ENCODE measurements around the gene TBC1D24. TPM values are rescaled to one million over a fixed set of nuclear protein-coding genes. Genes with fewer than 3 reads are reported as not detected.
A peak's percentile ranks its signal among the peaks of the same experiment; 100 is the strongest.

TBC1D24 gene
- total and polyA plus RNA-seq, 2 experiments from 2014 or later, result 5.4 to 21.0 TPM

- TF ChIP-seq, protein P1, sequence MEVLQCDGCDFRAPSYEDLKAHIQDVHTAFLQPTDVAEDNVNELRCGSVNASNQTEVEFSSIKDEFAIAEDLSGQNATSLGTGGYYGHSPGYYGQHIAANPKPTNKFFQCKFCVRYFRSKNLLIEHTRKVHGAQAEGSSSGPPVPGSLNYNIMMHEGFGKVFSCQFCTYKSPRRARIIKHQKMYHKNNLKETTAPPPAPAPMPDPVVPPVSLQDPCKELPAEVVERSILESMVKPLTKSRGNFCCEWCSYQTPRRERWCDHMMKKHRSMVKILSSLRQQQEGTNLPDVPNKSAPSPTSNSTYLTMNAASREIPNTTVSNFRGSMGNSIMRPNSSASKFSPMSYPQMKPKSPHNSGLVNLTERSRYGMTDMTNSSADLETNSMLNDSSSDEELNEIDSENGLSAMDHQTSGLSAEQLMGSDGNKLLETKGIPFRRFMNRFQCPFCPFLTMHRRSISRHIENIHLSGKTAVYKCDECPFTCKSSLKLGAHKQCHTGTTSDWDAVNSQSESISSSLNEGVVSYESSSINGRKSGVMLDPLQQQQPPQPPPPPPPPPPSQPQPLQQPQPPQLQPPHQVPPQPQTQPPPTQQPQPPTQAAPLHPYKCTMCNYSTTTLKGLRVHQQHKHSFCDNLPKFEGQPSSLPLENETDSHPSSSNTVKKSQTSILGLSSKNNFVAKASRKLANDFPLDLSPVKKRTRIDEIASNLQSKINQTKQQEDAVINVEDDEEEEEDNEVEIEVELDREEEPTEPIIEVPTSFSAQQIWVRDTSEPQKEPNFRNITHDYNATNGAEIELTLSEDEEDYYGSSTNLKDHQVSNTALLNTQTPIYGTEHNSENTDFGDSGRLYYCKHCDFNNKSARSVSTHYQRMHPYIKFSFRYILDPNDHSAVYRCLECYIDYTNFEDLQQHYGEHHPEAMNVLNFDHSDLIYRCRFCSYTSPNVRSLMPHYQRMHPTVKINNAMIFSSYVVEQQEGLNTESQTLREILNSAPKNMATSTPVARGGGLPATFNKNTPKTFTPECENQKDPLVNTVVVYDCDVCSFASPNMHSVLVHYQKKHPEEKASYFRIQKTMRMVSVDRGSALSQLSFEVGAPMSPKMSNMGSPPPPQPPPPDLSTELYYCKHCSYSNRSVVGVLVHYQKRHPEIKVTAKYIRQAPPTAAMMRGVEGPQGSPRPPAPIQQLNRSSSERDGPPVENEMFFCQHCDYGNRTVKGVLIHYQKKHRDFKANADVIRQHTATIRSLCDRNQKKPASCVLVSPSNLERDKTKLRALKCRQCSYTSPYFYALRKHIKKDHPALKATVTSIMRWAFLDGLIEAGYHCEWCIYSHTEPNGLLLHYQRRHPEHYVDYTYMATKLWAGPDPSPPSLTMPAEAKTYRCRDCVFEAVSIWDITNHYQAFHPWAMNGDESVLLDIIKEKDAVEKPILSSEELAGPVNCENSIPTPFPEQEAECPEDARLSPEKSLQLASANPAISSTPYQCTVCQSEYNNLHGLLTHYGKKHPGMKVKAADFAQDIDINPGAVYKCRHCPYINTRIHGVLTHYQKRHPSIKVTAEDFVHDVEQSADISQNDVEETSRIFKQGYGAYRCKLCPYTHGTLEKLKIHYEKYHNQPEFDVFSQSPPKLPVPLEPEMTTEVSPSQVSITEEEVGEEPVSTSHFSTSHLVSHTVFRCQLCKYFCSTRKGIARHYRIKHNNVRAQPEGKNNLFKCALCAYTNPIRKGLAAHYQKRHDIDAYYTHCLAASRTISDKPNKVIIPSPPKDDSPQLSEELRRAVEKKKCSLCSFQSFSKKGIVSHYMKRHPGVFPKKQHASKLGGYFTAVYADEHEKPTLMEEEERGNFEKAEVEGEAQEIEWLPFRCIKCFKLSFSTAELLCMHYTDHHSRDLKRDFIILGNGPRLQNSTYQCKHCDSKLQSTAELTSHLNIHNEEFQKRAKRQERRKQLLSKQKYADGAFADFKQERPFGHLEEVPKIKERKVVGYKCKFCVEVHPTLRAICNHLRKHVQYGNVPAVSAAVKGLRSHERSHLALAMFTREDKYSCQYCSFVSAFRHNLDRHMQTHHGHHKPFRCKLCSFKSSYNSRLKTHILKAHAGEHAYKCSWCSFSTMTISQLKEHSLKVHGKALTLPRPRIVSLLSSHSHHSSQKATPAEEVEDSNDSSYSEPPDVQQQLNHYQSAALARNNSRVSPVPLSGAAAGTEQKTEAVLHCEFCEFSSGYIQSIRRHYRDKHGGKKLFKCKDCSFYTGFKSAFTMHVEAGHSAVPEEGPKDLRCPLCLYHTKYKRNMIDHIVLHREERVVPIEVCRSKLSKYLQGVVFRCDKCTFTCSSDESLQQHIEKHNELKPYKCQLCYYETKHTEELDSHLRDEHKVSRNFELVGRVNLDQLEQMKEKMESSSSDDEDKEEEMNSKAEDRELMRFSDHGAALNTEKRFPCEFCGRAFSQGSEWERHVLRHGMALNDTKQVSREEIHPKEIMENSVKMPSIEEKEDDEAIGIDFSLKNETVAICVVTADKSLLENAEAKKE (CRISPR knock-in tag; IDR thresholded peaks at IDR 0.05), result no peak
- TF ChIP-seq CTCF (conservative IDR thresholded peaks at IDR 0.05; ENCODE audit: low read depth in 2 of 2), result 0 out of 4 replicates have a peak, but pooled peaks of 1 of the 2 experiments have one; percentile 4
These were observed 19.7 kb upstream of the TBC1D24 start (continued) for GRCh38 chr16:2455081-2455845.

- no peaks in the 10 kb centered on the region for H3K27me3 ChIP-seq (ENCODE audit: insufficient read depth)
- Mint-ChIP-seq H3K4me1 (peaks cover 15% of the 10 kb centered on the region), H3K4me3 (no peak overlapping the region), H3K27ac (0 out of 2 replicates have a peak overlapping the region, but pooled peaks have one; percentile 15), H3K9me3 (no peaks in the 10 kb centered on the region), H3K27me3 (ENCODE audit: insufficient read depth, low read depth, poor library complexity) (peaks cover 25% of the 10 kb centered on the region), H3K36me3 (ENCODE audit: low read depth) (peaks cover 48% of the 10 kb centered on the region)
- DNase-seq (ENCODE audit: low spot score) (no peak), ATAC-seq (no peak)
- H4K20me1 ChIP-seq (replicated peaks; ENCODE audit: insufficient read depth), result peaks cover 10% of the 10 kb centered on the region; the same call in 1 of the 2 replicates
- H3F3A ChIP-seq (replicated peaks; ENCODE audit: low read depth), result peaks cover 18% of the 10 kb centered on the region; the same call in 1 of the 2 replicates
- H3K4me3 ChIP-seq, result no peak overlapping the region
- H3K36me3 ChIP-seq (ENCODE audit: insufficient read depth), result peaks cover 6% of the 10 kb centered on the region; the same call in 1 of the 2 replicates
- no peak overlapping the region for H3K4me2 ChIP-seq
- no peak overlapping the region for H3K27ac ChIP-seq (ENCODE audit: low read depth)
- peaks cover 10% of the 10 kb centered on the region for H3K79me2 ChIP-seq (replicated peaks; ENCODE audit: insufficient read depth)
- H3K9me2 ChIP-seq (ENCODE audit: insufficient read depth), result no peaks in the 10 kb centered on the region
- H2AFZ ChIP-seq, result no peak overlapping the region
- H3K4me1 ChIP-seq (ENCODE audit: insufficient read depth), result peaks cover 11% of the 10 kb centered on the region; the same call in 1 of the 2 replicates
- no peak for TF ChIP-seq EZH2 (IDR thresholded peaks at IDR 0.05; ENCODE audit: low read depth, unreplicated experiment)
- no peak for TF ChIP-seq POLR2AphosphoS5 (IDR thresholded peaks at IDR 0.05; ENCODE audit: low read depth)
- no peak for TF ChIP-seq NANOG (IDR thresholded peaks at IDR 0.05; ENCODE audit: borderline replicate concordance)
- TF ChIP-seq CTCF (conservative IDR thresholded peaks at IDR 0.05; ENCODE audit: low read depth in 2 of 2), result no peak
- TF ChIP-seq JUNB (IDR thresholded peaks at IDR 0.05; ENCODE audit: unreplicated experiment), result no peak
- TF ChIP-seq CREB1 (CRISPR knock-in tag; IDR thresholded peaks at IDR 0.05; ENCODE audit: low read depth), result no peak
- no peak for TF ChIP-seq ZNF331 (CRISPR knock-in tag; IDR thresholded peaks at IDR 0.05; ENCODE audit: low read depth)
These were observed 18.3 kb upstream of the TBC1D24 start for GRCh38 chr16:2456551-2457153.
